Measurements from ENCODE around the gene BCAS2.

Gene BCAS2

DNA sequence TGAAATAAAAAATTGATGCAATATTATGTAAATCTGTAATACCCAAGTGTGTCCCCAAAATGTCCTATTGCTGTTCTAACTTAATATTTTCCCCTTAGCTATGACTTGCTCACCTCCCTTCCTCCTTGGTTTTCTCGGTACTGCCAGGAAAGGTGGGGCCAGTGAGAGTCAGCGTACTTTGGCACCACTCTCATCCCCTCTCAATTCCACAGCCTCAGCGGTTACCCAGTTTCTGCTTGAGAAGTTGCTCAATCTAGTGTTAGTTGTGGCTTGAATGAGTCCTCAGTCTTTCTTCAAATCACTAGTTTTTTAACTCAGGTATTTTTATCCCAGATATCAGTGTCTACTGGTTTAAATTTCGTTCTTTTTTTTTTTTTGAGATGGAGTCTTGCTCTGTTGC is 32.3 kb downstream of the BCAS2 start:
- in situ Hi-C loops (cut with HindIII; ENCODE audit: low sequenced_read_pairs) = no loop called here

GRCh38 chr1:114547076-114547475 is 34.3 kb downstream of the BCAS2 start:
- TF ChIP-seq, protein P1, sequence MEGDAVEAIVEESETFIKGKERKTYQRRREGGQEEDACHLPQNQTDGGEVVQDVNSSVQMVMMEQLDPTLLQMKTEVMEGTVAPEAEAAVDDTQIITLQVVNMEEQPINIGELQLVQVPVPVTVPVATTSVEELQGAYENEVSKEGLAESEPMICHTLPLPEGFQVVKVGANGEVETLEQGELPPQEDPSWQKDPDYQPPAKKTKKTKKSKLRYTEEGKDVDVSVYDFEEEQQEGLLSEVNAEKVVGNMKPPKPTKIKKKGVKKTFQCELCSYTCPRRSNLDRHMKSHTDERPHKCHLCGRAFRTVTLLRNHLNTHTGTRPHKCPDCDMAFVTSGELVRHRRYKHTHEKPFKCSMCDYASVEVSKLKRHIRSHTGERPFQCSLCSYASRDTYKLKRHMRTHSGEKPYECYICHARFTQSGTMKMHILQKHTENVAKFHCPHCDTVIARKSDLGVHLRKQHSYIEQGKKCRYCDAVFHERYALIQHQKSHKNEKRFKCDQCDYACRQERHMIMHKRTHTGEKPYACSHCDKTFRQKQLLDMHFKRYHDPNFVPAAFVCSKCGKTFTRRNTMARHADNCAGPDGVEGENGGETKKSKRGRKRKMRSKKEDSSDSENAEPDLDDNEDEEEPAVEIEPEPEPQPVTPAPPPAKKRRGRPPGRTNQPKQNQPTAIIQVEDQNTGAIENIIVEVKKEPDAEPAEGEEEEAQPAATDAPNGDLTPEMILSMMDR (IDR thresholded peaks at IDR 0.05; ENCODE audit: low read depth, low read length, missing control alignments) = no peak
- H3K4me3 ChIP-seq (ENCODE audit: low read depth, low read length) = no peak overlapping the region
- in situ Hi-C loops (cut with HindIII; ENCODE audit: low sequenced_read_pairs) = no loop called here
- DNase-seq (ENCODE audit: low read depth) = no peak

More for the DNA sequence above, 32.3 kb downstream of the BCAS2 start:
- no peak for DNase-seq (ENCODE audit: low read depth)
- H3K4me3 ChIP-seq (ENCODE audit: low read depth, low read length) = no peak overlapping the region
- TF ChIP-seq, protein P1 (IDR thresholded peaks at IDR 0.05; ENCODE audit: low read depth, low read length, missing control alignments) = no peak

DNA sequence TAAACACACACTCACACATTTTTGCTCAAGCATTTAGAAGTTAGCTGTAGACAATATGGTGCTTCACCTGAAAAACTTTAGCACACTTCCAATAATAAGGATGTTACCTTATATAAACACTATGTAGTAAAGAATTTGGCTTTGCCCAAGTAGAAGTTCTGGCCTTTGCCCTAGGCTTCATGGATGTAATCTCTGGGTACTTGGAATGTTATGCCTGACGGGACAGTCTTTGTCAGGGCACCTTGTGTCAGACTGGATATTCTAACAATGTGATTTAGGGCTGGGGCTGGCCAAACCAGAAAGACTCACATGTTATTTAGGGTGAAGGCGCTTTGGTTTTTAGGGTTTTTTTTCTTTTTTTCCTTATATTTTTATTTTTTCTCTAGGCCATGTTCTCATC is 35.6 kb downstream of the BCAS2 start:
- no peak for DNase-seq (ENCODE audit: low read depth)
- in situ Hi-C loops (cut with HindIII; ENCODE audit: low sequenced_read_pairs) = no loop called here
- TF ChIP-seq, protein P1 (IDR thresholded peaks at IDR 0.05; ENCODE audit: low read depth, low read length, missing control alignments) = no peak

DNA sequence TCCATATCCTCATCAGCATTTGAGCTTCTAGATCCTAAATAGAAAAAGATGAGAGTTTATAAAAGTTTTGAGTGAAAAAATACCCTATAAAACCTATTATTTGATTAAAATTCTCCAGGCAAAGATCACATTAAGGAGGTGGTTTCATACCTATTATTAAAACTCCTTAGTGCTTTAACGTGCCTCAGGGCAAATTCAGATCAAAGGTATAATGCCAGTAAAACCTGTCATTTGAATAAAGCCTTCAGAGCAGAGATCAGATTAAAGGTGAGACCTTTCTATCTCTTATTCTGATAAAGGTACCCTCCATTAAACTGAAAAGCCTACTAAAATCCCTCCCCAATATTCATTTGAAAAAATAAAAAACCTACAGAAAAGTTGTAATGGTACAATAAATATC is 36.1 kb downstream of the BCAS2 start:
- in situ Hi-C loops (cut with HindIII; ENCODE audit: low sequenced_read_pairs) = no loop called here
- no peak for DNase-seq (ENCODE audit: low read depth)
- TF ChIP-seq, protein P1 (IDR thresholded peaks at IDR 0.05; ENCODE audit: low read depth, low read length, missing control alignments) = no peak
- no peak overlapping the region for H3K4me3 ChIP-seq (ENCODE audit: low read depth, low read length)

More for the DNA sequence above, 35.6 kb downstream of the BCAS2 start:
- H3K4me3 ChIP-seq (ENCODE audit: low read depth, low read length) = no peak overlapping the region

DNA sequence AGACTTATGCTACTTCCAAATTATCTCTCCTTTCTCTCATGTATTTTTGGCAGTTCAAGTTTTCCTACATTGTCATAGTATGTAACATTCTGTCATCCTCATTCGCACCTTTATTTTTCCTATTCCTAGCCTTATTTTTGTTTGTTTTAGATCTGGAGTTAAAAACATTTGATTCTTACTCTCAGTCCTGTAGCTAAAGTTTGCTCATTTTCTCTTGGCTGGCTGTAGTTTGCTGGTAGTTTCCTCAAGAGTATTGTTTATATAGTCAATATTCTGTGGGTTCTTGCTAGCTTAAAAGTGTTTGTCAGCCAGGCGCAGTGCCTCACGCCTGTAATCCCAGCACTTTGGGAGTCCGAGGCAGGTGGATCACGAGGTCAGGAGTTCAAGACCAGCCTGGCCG is 40.6 kb downstream of the BCAS2 start:
- no peak overlapping the region for H3K4me3 ChIP-seq (ENCODE audit: low read depth, low read length)
- TF ChIP-seq, protein P1 (IDR thresholded peaks at IDR 0.05; ENCODE audit: low read depth, low read length, missing control alignments) = no peak
- DNase-seq (ENCODE audit: low read depth) = no peak
- in situ Hi-C loops (cut with HindIII; ENCODE audit: low sequenced_read_pairs) = no loop called here

- in situ Hi-C loops (cut with HindIII; ENCODE audit: low sequenced_read_pairs) = no loop called here
- DNase-seq (ENCODE audit: low read depth) = no peak
- no peak overlapping the region for H3K4me3 ChIP-seq (ENCODE audit: low read depth, low read length)
- TF ChIP-seq, protein P1 (IDR thresholded peaks at IDR 0.05; ENCODE audit: low read depth, low read length, missing control alignments) = no peak
Observed at GRCh38 chr1:114540272-114540671, 41.1 kb downstream of the BCAS2 start.

DNA sequence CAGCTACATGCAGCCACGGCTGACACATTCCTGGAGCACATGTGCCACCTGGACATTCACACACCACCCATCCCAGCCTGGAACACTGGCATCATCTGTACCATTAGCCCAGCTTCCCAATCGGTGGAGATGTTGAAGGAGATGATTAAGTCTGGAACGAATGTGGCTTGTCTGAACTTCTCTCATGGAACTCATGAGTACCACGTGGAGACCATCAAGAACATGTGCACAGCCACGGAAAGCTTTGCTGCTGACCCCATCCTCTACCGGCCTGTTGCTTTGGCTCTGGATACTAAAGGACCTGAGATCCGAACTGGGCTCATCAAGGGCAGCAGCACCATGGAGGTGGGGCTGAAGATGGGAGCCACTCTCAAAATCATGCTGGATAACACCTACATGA is 45.4 kb downstream of the BCAS2 start:
- TF ChIP-seq, protein P1 (IDR thresholded peaks at IDR 0.05; ENCODE audit: low read depth, low read length, missing control alignments) = no peak
- no peak for DNase-seq (ENCODE audit: low read depth)
- in situ Hi-C loops (cut with HindIII; ENCODE audit: low sequenced_read_pairs) = no loop called here
- no peak overlapping the region for H3K4me3 ChIP-seq (ENCODE audit: low read depth, low read length)

All from astrocyte of the cerebellum (primary cell).